ENCODE results near the gene CHEK2. TPM values are rescaled to one million over a fixed set of nuclear protein-coding genes. Genes with fewer than 3 reads are reported as not detected.
"Not testable (repeated sequence)": the region's sequence is repeated elsewhere in the genome, so short reads cannot be mapped to it uniquely, and the experiment has no call there.

Gene CHEK2
- total RNA-seq, 1 experiment from 2014 or later, result 61.1 TPM

GRCh38 chr22:28702891-28703290 is 38.7 kb downstream of the CHEK2 start:
- Mint-ChIP-seq H3K27ac (no peak overlapping the region), H3K27me3 (ENCODE audit: low read depth) (no peaks in the 10 kb centered on the region), H3K4me3 (no peak overlapping the region), H3K4me1 (no peaks in the 10 kb centered on the region), H3K36me3 (ENCODE audit: insufficient read depth in 1 of 3, low read depth in 3 of 3) (peaks cover 34 to 52% (median 42%) of the 10 kb centered on the region in 3 experiments), H3K9me3 (no peaks in the 10 kb centered on the region)
- H3K79me1 ChIP-seq (ENCODE audit: insufficient read depth, low read depth, low read length, poor library complexity, severe bottlenecking), result no peaks in the 10 kb centered on the region
- no peak overlapping the region for H3K14ac ChIP-seq (ENCODE audit: insufficient read depth, low read length)
- no CpG with 5 or more reads among the region's 2 CpGs for WGBS (ENCODE audit: extremely low coverage, insufficient read length, low lambda C conversion rate)
- H3K4ac ChIP-seq (ENCODE audit: low read depth, low read length), result no peak overlapping the region
- DNase-seq, result no peak
- no peak overlapping the region for H4K91ac ChIP-seq (ENCODE audit: insufficient read length, low read depth, low read length)
- H3K56ac ChIP-seq (ENCODE audit: insufficient read length, low read depth, low read length), result no peak overlapping the region
- no peak overlapping the region for H2AK5ac ChIP-seq (ENCODE audit: insufficient read length, low read length)
- H3K9me3 ChIP-seq (ENCODE audit: control insufficient read depth, low read depth, low read length), result no peaks in the 10 kb centered on the region
- no peak overlapping the region for H3K18ac ChIP-seq (ENCODE audit: insufficient read length, low read depth, low read length)
- H2BK5ac ChIP-seq (ENCODE audit: insufficient read length, low read length), result no peak overlapping the region
- no peak overlapping the region for H2BK120ac ChIP-seq (ENCODE audit: low read depth, low read length, poor library complexity, severe bottlenecking)
- H3K4me1 ChIP-seq (ENCODE audit: insufficient read depth, low read length), result no peaks in the 10 kb centered on the region
- H2BK15ac ChIP-seq (ENCODE audit: low read depth, low read length), result no peak overlapping the region
- H3K9ac ChIP-seq (ENCODE audit: extremely low read depth, insufficient read length, low read length), result no peak overlapping the region
- H4K20me1 ChIP-seq (ENCODE audit: control insufficient read depth, insufficient read depth, insufficient read length), result no peaks in the 10 kb centered on the region
- H3K79me2 ChIP-seq (ENCODE audit: insufficient read depth, low read length), result no peaks in the 10 kb centered on the region
- H2BK20ac ChIP-seq (ENCODE audit: low read depth, low read length, poor library complexity, severe bottlenecking), result no peak overlapping the region
- H3K4me2 ChIP-seq (ENCODE audit: insufficient read depth, insufficient read length, low read length), result no peak overlapping the region
- H3K27me3 ChIP-seq (ENCODE audit: insufficient read depth, low read length), result no peaks in the 10 kb centered on the region
- H2BK12ac ChIP-seq (ENCODE audit: insufficient read length, low read depth, low read length), result no peak overlapping the region
- no peak overlapping the region for H3K23ac ChIP-seq (ENCODE audit: insufficient read length, low read depth, low read length)
- no peak overlapping the region for H2AFZ ChIP-seq (ENCODE audit: low read length)
- H4K8ac ChIP-seq (replicated peaks; ENCODE audit: insufficient read length, low read depth, low read length), result no peak overlapping the region
- no peak overlapping the region for H3T11ph ChIP-seq (ENCODE audit: low read length)
- H3K23me2 ChIP-seq (ENCODE audit: insufficient read length, low read depth, low read length, poor library complexity, severe bottlenecking), result no peaks in the 10 kb centered on the region
- no peak for TF ChIP-seq CTCF (conservative IDR thresholded peaks at IDR 0.05)
- H4K5ac ChIP-seq (ENCODE audit: insufficient read length, low read depth, low read length), result no peak overlapping the region
- H3K27ac ChIP-seq (ENCODE audit: insufficient read length, low read depth, low read length), result no peak overlapping the region

GRCh38 chr22:28693041-28693760 is 48.4 kb downstream of the CHEK2 start:
- H3K4ac ChIP-seq (ENCODE audit: low read depth, low read length); H3K23ac ChIP-seq (ENCODE audit: insufficient read length, low read depth, low read length); H3K14ac ChIP-seq (ENCODE audit: insufficient read depth, low read length); H4K20me1 ChIP-seq (ENCODE audit: control insufficient read depth, insufficient read depth, insufficient read length); H3K23me2 ChIP-seq (ENCODE audit: insufficient read length, low read depth, low read length, poor library complexity, severe bottlenecking); H3K4me1 ChIP-seq (ENCODE audit: insufficient read depth, low read length); H2BK15ac ChIP-seq (ENCODE audit: low read depth, low read length); H3K27me3 ChIP-seq (ENCODE audit: insufficient read depth, low read length); H3K4me2 ChIP-seq (ENCODE audit: insufficient read depth, insufficient read length, low read length); H3K79me1 ChIP-seq (ENCODE audit: insufficient read depth, low read depth, low read length, poor library complexity, severe bottlenecking); H2BK12ac ChIP-seq (ENCODE audit: insufficient read length, low read depth, low read length); H3K27me3 Mint-ChIP-seq (ENCODE audit: low read depth); H4K91ac ChIP-seq (ENCODE audit: insufficient read length, low read depth, low read length); H2BK120ac ChIP-seq (ENCODE audit: low read depth, low read length, poor library complexity, severe bottlenecking); H3K18ac ChIP-seq (ENCODE audit: insufficient read length, low read depth, low read length); H3K9ac ChIP-seq (ENCODE audit: extremely low read depth, insufficient read length, low read length); H3K9me3 ChIP-seq (ENCODE audit: control insufficient read depth, low read depth, low read length); H4K8ac ChIP-seq (replicated peaks; ENCODE audit: insufficient read length, low read depth, low read length); DNase-seq; H2BK5ac ChIP-seq (ENCODE audit: insufficient read length, low read length); H3K4me3 Mint-ChIP-seq; H2AK5ac ChIP-seq (ENCODE audit: insufficient read length, low read length); H2AFZ ChIP-seq (ENCODE audit: low read length); H3K9me3 Mint-ChIP-seq; H2BK20ac ChIP-seq (ENCODE audit: low read depth, low read length, poor library complexity, severe bottlenecking); H3T11ph ChIP-seq (ENCODE audit: low read length); H4K5ac ChIP-seq (ENCODE audit: insufficient read length, low read depth, low read length); H3K79me2 ChIP-seq (ENCODE audit: insufficient read depth, low read length); H3K27ac ChIP-seq (ENCODE audit: insufficient read length, low read depth, low read length); H3K56ac ChIP-seq (ENCODE audit: insufficient read length, low read depth, low read length): not testable (repeated sequence)
- no CpG with 5 or more reads among the region's 6 CpGs for WGBS (ENCODE audit: extremely low coverage, insufficient read length, low lambda C conversion rate)
- H3K27ac Mint-ChIP-seq, result peak overlapping the region; percentile 25 to 82 (median 82); a peak in 5 of 7 replicates
- H3K36me3 Mint-ChIP-seq (ENCODE audit: insufficient read depth in 1 of 3, low read depth in 3 of 3), result peaks cover 14 to 78% (median 46%) of the 10 kb centered on the region in 3 experiments; a peak in 6 of 7 replicates
- H3K4me1 Mint-ChIP-seq, result peaks cover 21 to 25% of the 10 kb centered on the region in 2 experiments

Measured in H9 (cell line).